ACC112 (cell line): ENCODE results near the gene ZNF862.
A peak's percentile ranks its signal among the peaks of the same experiment; 100 is the strongest.

Source experiments
- H2AFZ ChIP-seq: fragments of 200-600 bp; sonication (generic); one replicate; pipeline ENCODE4 v1.6.0; 2017; ENCODE audit warnings: antibody characterized with exemption, low read length; ENCODE audit not compliant: unreplicated experiment
- H3K27ac ChIP-seq: fragments of 200-600 bp; sonication (generic); 2 replicates; pipeline ENCODE4 v1.5.1; 2014; ENCODE audit warnings: low read depth, mild to moderate bottlenecking, antibody characterized with exemption, low read length, moderate library complexity
- H3K27me3 ChIP-seq: fragments of 200-600 bp; sonication (generic); 2 replicates; pipeline ENCODE4 v1.6.1; 2014; ENCODE audit warnings: mild to moderate bottlenecking, antibody characterized with exemption, low read length, moderate library complexity, mixed read lengths; ENCODE audit not compliant: insufficient read depth
- H3K36me3 ChIP-seq: fragments of 200-600 bp; sonication (generic); 2 replicates; pipeline ENCODE4 v1.6.1; 2016; ENCODE audit warnings: mild to moderate bottlenecking, antibody characterized with exemption, low read length, moderate library complexity, mixed read lengths; ENCODE audit not compliant: insufficient read depth
- H3K4me1 ChIP-seq: fragments of 200-600 bp; sonication (generic); one replicate; pipeline ENCODE4 v1.6.1; 2016; ENCODE audit warnings: low read length, mixed read lengths; ENCODE audit not compliant: insufficient read depth, unreplicated experiment, control insufficient read depth
- H3K4me3 ChIP-seq: fragments of 200-600 bp; sonication (generic); 2 replicates; pipeline ENCODE4 v1.5.1; 2014; ENCODE audit warnings: mild to moderate bottlenecking, low read depth, low read length
- H3K79me2 ChIP-seq: fragments of 200-600 bp; sonication (generic); one replicate; pipeline ENCODE4 v1.6.0; 2016; ENCODE audit warnings: low read length; ENCODE audit not compliant: control insufficient read depth, unreplicated experiment, insufficient read depth

ZNF862 gene

GRCh38 chr7:149866779-149867447 is 28.7 kb downstream of the ZNF862 start:
- Histone ChIP-seq H3K27ac (no peak overlapping the region), H3K36me3 (no peaks in the 10 kb centered on the region), H2AFZ (no peak overlapping the region), H3K79me2 (no peaks in the 10 kb centered on the region), H3K4me1 (no peaks in the 10 kb centered on the region), H3K4me3 (no peak overlapping the region), H3K27me3 (no peaks in the 10 kb centered on the region)

GRCh38 chr7:149867762-149868622 is 29.8 kb downstream of the ZNF862 start:
- Histone ChIP-seq H3K79me2 (no peaks in the 10 kb centered on the region), H3K4me3 (no peak overlapping the region), H3K36me3 (no peaks in the 10 kb centered on the region), H3K27ac (no peak overlapping the region), H3K4me1 (no peaks in the 10 kb centered on the region), H2AFZ (no peak overlapping the region), H3K27me3 (no peaks in the 10 kb centered on the region)

- Histone ChIP-seq H3K79me2 (no peaks in the 10 kb centered on the region), H3K27ac (no peak overlapping the region), H3K4me3 (no peak overlapping the region), H3K27me3 (no peaks in the 10 kb centered on the region), H3K4me1 (no peaks in the 10 kb centered on the region), H2AFZ (no peak overlapping the region), H3K36me3 (no peaks in the 10 kb centered on the region)
Observed at GRCh38 chr7:149868623-149869290, 30.6 kb downstream of the ZNF862 start.

- Histone ChIP-seq H3K27me3 (no peaks in the 10 kb centered on the region), H2AFZ (no peak overlapping the region), H3K4me1 (no peaks in the 10 kb centered on the region)
Observed at GRCh38 chr7:149869291-149869650, 31.1 kb downstream of the ZNF862 start.

GRCh38 chr7:149869867-149870266 is 31.7 kb downstream of the ZNF862 start:
- Histone ChIP-seq H3K27me3 (no peaks in the 10 kb centered on the region), H2AFZ (no peak overlapping the region), H3K36me3 (no peaks in the 10 kb centered on the region), H3K4me1 (no peaks in the 10 kb centered on the region), H3K4me3 (no peak overlapping the region), H3K27ac (no peak overlapping the region), H3K79me2 (no peaks in the 10 kb centered on the region)

More at GRCh38 chr7:149869291-149869650, 31.1 kb downstream of the ZNF862 start:
- no peaks in the 10 kb centered on the region for H3K79me2 ChIP-seq
- H3K4me3 ChIP-seq, result no peak overlapping the region
- no peaks in the 10 kb centered on the region for H3K36me3 ChIP-seq
- no peak overlapping the region for H3K27ac ChIP-seq

DNA sequence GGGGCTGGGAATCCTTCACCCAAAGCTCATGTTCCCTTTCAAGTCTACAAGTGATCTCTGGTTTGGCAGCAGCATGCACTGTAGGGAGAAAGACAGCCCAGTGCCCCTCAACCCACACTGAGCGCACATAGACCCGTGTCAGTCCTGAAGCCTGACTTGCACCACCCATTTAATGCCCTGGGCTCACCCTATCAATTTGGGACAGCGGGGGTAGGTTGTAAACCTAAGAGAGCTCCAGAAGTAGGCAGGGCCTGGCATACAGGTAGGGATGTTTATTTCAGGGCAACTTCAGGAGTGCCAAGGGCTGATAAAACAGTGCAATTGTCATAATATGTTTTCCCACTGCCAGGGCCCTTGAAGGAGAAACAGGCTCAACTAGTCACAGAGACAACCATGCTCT is 32.1 kb downstream of the ZNF862 start:
- H3K4me1 ChIP-seq, result no peaks in the 10 kb centered on the region

DNA sequence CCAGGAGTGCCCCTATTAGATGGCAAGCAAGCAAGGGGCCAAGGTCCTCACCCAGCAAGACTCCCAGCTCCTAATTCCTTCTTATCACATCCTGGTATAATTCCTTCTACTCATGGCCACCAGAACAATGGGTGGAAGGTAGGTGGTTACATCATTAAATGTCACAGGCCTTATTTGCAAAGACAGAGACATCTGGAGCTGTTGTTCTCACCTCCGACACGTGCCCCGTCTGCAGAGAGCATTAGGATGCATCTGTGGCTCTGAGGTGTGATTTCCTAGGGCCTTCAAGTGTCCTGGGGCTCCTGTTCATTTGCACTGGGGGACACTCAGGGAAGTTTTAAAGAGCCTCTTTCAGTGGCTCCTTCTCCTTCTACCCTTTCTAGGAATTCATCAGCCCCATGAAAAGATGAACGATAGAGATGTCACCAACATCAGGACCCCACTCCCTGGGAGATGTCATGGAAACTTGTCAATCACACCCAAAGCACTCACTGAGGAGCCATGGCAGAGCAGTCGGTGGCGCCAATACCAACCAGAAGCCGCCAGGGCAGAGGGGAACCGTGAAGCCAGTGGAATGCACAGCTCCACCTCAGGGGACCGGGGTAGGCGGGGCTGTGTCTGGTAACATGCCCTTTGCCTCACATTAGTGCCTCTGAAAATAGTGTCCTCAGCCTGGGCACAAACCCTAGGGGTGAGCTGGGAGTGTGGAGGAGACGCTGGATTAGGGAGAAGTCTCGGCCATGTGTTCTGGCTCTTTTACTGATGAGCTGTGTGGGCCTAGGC is 32.7 kb downstream of the ZNF862 start:
- Histone ChIP-seq H3K27ac (no peak overlapping the region), H3K36me3 (no peaks in the 10 kb centered on the region), H2AFZ (no peak overlapping the region), H3K4me1 (no peaks in the 10 kb centered on the region), H3K4me3 (no peak overlapping the region), H3K79me2 (no peaks in the 10 kb centered on the region), H3K27me3 (no peaks in the 10 kb centered on the region)

More for the DNA sequence above, 32.1 kb downstream of the ZNF862 start:
- Histone ChIP-seq H3K4me3 (no peak overlapping the region), H3K36me3 (no peaks in the 10 kb centered on the region), H3K79me2 (no peaks in the 10 kb centered on the region), H3K27me3 (no peaks in the 10 kb centered on the region), H3K27ac (no peak overlapping the region), H2AFZ (no peak overlapping the region)

GRCh38 chr7:149871576-149871975 is 33.4 kb downstream of the ZNF862 start:
- Histone ChIP-seq H3K27me3 (no peaks in the 10 kb centered on the region), H3K36me3 (no peaks in the 10 kb centered on the region), H3K27ac (no peak overlapping the region), H3K4me3 (no peak overlapping the region), H3K79me2 (no peaks in the 10 kb centered on the region), H3K4me1 (no peaks in the 10 kb centered on the region), H2AFZ (no peak overlapping the region)

DNA sequence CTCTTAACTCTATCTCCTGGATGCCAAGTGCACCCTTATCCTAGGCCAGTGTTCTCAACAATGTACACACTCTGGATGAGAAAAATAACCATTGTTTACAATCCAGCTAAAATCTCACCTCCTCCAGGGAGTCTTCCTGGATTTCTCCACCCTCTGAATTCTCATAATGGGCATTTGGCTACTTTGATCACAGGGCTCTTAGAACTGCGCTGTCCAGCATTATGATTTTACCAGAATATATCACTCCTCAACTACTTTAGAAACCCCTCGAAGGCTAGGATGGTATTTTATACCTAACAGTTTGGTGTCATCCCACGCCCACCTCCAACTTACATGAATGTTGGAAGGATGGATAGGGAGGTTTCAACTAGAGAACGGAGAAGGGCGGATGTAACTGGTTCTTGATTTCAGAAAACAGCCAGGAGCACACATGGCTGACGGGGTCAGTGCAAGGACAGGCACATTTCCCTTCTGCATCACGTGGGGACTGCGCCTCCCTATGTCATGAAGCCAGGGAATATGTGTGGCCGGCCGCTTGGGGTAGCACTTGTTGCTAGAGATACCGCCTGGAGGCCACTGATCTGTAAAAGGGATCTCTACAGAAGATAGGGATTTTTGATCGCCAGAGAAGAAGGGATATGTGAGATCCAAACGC is 34.4 kb downstream of the ZNF862 start:
- no peaks in the 10 kb centered on the region for H3K4me1 ChIP-seq

More for the DNA sequence above, 34.4 kb downstream of the ZNF862 start:
- peak overlapping the region; percentile 88 for H3K4me3 ChIP-seq
- H3K79me2 ChIP-seq, result no peaks in the 10 kb centered on the region
- H2AFZ ChIP-seq, result peak overlapping the region; percentile 85
- peak overlapping the region; percentile 56 for H3K27ac ChIP-seq
- H3K27me3 ChIP-seq, result no peaks in the 10 kb centered on the region
- no peaks in the 10 kb centered on the region for H3K36me3 ChIP-seq
